GM12874 (cell line): ENCODE measurements around the gene C1D.

ENCODE experiments used
- TF ChIP-seq, protein P1 (sequence below): IDR thresholded peaks from 2 replicates; pipeline ENCODE4 v1.5.1; 2011; ENCODE audit warnings: low read depth, mild to moderate bottlenecking, control low read depth, low read length, moderate library complexity; ENCODE audit not compliant: insufficient read depth

The C1D gene

GRCh38 chr2:68052717-68053422 lies 9.9 kb downstream of the C1D start:
- TF ChIP-seq, protein P1, sequence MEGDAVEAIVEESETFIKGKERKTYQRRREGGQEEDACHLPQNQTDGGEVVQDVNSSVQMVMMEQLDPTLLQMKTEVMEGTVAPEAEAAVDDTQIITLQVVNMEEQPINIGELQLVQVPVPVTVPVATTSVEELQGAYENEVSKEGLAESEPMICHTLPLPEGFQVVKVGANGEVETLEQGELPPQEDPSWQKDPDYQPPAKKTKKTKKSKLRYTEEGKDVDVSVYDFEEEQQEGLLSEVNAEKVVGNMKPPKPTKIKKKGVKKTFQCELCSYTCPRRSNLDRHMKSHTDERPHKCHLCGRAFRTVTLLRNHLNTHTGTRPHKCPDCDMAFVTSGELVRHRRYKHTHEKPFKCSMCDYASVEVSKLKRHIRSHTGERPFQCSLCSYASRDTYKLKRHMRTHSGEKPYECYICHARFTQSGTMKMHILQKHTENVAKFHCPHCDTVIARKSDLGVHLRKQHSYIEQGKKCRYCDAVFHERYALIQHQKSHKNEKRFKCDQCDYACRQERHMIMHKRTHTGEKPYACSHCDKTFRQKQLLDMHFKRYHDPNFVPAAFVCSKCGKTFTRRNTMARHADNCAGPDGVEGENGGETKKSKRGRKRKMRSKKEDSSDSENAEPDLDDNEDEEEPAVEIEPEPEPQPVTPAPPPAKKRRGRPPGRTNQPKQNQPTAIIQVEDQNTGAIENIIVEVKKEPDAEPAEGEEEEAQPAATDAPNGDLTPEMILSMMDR: no peak

- TF ChIP-seq, protein P1: no peak
These were observed 12.5 kb downstream of the C1D start for GRCh38 chr2:68050353-68050752.

DNA sequence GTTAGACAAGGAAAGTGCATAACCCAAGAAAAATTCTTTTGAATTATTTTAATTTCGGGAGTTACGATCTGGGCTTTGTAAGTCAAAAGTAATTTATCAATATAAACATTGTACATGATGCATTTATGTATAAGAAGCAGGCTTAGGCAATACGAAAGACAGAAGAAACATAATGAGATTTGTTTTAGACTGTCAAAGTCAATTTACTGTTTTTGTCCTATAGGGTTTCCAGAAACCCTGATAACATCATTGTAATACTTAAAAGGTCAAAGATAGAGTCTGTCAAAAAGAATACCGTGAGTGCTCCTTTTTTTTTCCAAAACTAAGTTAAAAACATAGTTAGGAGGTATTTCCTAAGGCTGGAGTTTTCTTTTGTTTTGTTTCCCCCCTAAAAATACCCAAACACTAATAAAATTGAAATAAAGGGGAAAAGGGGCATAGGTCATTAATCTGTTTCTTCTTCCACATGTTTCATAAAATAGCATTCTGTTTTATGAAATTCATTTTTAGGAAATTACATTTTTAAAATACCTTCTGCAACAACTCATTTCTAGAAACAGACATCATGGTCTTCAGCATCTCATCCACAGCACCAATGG lies 16.1 kb downstream of the C1D start:
- TF ChIP-seq, protein P1: no peak

- TF ChIP-seq, protein P1: no peak
These were observed 16.6 kb downstream of the C1D start for GRCh38 chr2:68046224-68046623.

DNA sequence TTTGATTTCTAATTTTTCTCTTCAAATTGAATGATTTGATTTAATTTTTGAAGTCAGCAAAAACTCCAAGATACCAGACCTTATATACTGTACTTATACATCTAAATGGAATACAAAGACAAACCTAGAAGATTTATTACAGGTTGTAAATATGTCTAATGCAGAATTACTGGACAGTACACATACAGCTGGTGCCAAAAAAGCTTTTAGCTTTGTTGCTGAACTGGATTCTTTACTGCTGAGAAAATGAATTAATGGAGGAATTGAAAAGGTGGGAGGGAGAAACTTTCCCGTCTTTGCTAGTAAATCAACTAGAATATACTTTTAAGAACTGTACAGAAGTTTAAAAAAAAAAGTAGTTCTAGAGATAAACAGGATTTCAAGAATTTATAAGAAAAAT lies 17.5 kb downstream of the C1D start:
- TF ChIP-seq, protein P1: no peak

- TF ChIP-seq, protein P1: no peak
These were observed 18.7 kb downstream of the C1D start for GRCh38 chr2:68044099-68044498.

DNA sequence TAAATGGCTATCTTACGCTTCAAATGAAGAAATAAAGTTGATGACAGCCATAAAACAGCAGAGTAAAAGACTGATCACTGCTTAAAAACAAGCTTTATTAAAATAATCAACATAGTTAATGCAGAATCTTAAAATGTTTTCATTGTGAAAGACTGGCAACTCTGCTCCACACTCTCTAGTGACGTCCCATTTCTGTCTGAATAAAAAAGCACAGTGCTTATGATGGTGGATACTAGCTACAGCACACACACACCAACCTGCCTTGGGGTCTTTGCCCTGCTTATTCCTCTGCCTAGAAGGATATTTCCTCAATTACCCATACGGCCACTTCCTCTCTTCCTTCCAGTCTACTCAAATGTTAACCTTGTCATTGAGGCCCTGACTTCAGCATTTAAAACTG lies 19.1 kb downstream of the C1D start:
- TF ChIP-seq, protein P1: no peak
